K562 (cell line): Measurements from ENCODE around the gene NLK. TPM values are rescaled to one million over a fixed set of nuclear protein-coding genes. Genes with fewer than 3 reads are reported as not detected.
A peak's percentile ranks its signal among the peaks of the same experiment; 100 is the strongest.

ENCODE experiments used
- ARID3B ChIP-seq: fragments of 250-450 bp; sonication (Bioruptor Pico); IDR thresholded peaks from 2 replicates; pipeline ENCODE4 v1.4.0; 2020; ENCODE audit warnings: borderline replicate concordance
- CTBP1 ChIP-seq: fragments of 450-650 bp; IDR thresholded peaks from 2 replicates; pipeline ENCODE4 v1.6.1; 2016; ENCODE audit warnings: borderline replicate concordance
- HDAC6 ChIP-seq: IDR thresholded peaks from 2 replicates; pipeline ENCODE4 v1.6.1; 2012; ENCODE audit warnings: low read depth, mild to moderate bottlenecking, control low read depth, inconsistent platforms, low read length, moderate library complexity
- IRF2 ChIP-seq: sonication (generic); formaldehyde crosslinking; IDR thresholded peaks from 2 replicates; pipeline ENCODE4 v1.8.1; 2022; ENCODE audit warnings: mild to moderate bottlenecking, missing genetic modification reagents
- JUNB ChIP-seq: fragments of 450-650 bp; formaldehyde crosslinking; conservative IDR thresholded peaks from 2 replicates; pipeline ENCODE4 v1.4.0; 2020; ENCODE audit warnings: mild to moderate bottlenecking
- KLF1 ChIP-seq: fragments of 450-650 bp; IDR thresholded peaks from 2 replicates; pipeline ENCODE4 v1.6.1; 2016; ENCODE audit warnings: missing genetic modification characterization, missing compliant biosample characterization
- KLF16 ChIP-seq: IDR thresholded peaks from 2 replicates; pipeline ENCODE4 v1.6.1; 2016; ENCODE audit warnings: antibody characterized with exemption
- MAFF ChIP-seq: IDR thresholded peaks from 2 replicates; pipeline ENCODE4 v1.6.1; 2012; ENCODE audit warnings: low read length, improper control_type of control experiment
- MLLT1 ChIP-seq, 2 experiments: fragments of 450-650 bp; IDR thresholded peaks; 2 replicates each; pipeline ENCODE4 v1.6.1; 2016
- MTA2 ChIP-seq: fragments of 450-650 bp; IDR thresholded peaks from 2 replicates; pipeline ENCODE4 v1.6.1; 2016; ENCODE audit warnings: low read depth
- NCOA4 ChIP-seq: fragments of 450-650 bp; IDR thresholded peaks from 2 replicates; pipeline ENCODE4 v1.6.1; 2018; ENCODE audit warnings: mild to moderate bottlenecking; ENCODE audit not compliant: partially characterized antibody
- POLR2AphosphoS2 ChIP-seq: IDR thresholded peaks from 2 replicates; pipeline ENCODE4 v1.6.1; 2012; ENCODE audit warnings: low read length, improper control_type of control experiment
- SMAD4 ChIP-seq: fragments of 250-450 bp; sonication (Bioruptor Pico); conservative IDR thresholded peaks from 2 replicates; pipeline ENCODE4 v1.8.0; 2021; ENCODE audit warnings: inconsistent platforms, mild to moderate bottlenecking, moderate library complexity
- SNRNP70 ChIP-seq: fragments of 200-400 bp; formaldehyde crosslinking; optimal IDR thresholded peaks from 2 replicates; pipeline ENCODE3; 2017; ENCODE audit warnings: low read depth, low read length
- SOX6 ChIP-seq: fragments of 450-650 bp; IDR thresholded peaks from 2 replicates; pipeline ENCODE4 v1.6.1; 2014; ENCODE audit warnings: mild to moderate bottlenecking
- TAL1 ChIP-seq: fragments of 450-650 bp; IDR thresholded peaks from 2 replicates; pipeline ENCODE4 v1.6.1; 2016; ENCODE audit warnings: mild to moderate bottlenecking
- ZNF133 ChIP-seq: fragments of 250-450 bp; sonication (Bioruptor Pico); IDR thresholded peaks from 2 replicates; pipeline ENCODE4 v1.4.0; 2020; ENCODE audit warnings: mild to moderate bottlenecking
- polyA plus RNA-seq, 8 experiments: library from polyadenylated mRNA; depleted of rRNA in 4 of 8; stranded (reverse) in 5 of 8; unstranded in 3 of 8; fragments of >200 nt; fragmentation: Nextera tagmentation in 2 of 8; fragmentation: Illumina TruSeq in 1 of 8; extraction: Ambion mirVana in 2 of 8; extraction: Trizol in 1 of 8; gene quantifications; 2 replicates each; pipeline versions ENCODE4 v1.2.1 to v1.2.3, GENCODE V29; 2011 to 2014; ENCODE audit warnings: inconsistent platforms in 1 of 8, missing spikeins in 1 of 8
- total RNA-seq, 7 experiments: library from RNA; depleted of rRNA in 6 of 7; stranded (reverse); fragments of >200 nt in 6 of 7; fragmentation: Illumina TruSeq in 2 of 7; extraction: Trizol in 2 of 7; gene quantifications; 2 replicates each; pipeline versions ENCODE4 v1.2.1 to v1.2.3, GENCODE V29; 2011 to 2021; ENCODE audit warnings: low replicate concordance in 1 of 7
- TF ChIP-seq, protein P1 (sequence below): fragments of 250-450 bp; sonication (Bioruptor Pico); IDR thresholded peaks from 2 replicates; pipeline ENCODE4 v1.4.0; 2020; ENCODE audit warnings: mild to moderate bottlenecking, moderate library complexity
- TF ChIP-seq, protein P2 (sequence below): fragments of 250-450 bp; sonication (Bioruptor Pico); IDR thresholded peaks from 2 replicates; pipeline ENCODE4 v1.5.0; 2021; ENCODE audit warnings: mild to moderate bottlenecking, borderline replicate concordance
- TF ChIP-seq, protein P3 (sequence below): fragments of 250-450 bp; sonication (Bioruptor Pico); IDR thresholded peaks from 2 replicates; pipeline ENCODE4 v1.4.0; 2020

The NLK gene
- total and polyA plus RNA-seq, 9 of the 15 experiments (the other 6 are each of a cell fraction or from before 2014, with no cell fraction given) = 10.9 to 59.6 (median 26.7) TPM

DNA sequence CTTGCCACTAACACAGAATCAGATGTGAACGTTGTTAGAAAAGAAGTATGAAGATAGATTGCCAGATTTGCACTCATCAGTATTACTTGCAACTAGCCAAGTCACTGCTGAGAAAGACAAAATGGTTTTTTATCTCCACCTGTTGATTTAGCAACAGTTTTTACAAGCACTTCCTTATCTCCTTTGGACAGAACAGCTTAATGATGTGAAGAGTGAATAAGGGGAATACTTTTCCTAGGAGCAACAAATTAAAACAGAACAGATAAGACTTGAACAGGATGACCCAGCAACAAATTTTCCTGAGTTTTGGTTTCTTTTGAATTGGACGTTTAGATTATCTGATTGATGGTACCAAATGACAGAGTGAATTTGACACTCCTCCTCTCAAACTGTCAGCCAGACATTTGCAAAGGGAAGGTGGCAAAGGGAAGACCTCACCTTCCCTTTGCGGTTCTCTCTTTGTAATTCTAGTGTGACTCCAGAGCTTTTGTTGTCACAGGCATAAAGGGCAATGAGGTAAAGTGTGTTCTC lies 130.6 kb downstream of the NLK start (continued):
- TF ChIP-seq, protein P1, sequence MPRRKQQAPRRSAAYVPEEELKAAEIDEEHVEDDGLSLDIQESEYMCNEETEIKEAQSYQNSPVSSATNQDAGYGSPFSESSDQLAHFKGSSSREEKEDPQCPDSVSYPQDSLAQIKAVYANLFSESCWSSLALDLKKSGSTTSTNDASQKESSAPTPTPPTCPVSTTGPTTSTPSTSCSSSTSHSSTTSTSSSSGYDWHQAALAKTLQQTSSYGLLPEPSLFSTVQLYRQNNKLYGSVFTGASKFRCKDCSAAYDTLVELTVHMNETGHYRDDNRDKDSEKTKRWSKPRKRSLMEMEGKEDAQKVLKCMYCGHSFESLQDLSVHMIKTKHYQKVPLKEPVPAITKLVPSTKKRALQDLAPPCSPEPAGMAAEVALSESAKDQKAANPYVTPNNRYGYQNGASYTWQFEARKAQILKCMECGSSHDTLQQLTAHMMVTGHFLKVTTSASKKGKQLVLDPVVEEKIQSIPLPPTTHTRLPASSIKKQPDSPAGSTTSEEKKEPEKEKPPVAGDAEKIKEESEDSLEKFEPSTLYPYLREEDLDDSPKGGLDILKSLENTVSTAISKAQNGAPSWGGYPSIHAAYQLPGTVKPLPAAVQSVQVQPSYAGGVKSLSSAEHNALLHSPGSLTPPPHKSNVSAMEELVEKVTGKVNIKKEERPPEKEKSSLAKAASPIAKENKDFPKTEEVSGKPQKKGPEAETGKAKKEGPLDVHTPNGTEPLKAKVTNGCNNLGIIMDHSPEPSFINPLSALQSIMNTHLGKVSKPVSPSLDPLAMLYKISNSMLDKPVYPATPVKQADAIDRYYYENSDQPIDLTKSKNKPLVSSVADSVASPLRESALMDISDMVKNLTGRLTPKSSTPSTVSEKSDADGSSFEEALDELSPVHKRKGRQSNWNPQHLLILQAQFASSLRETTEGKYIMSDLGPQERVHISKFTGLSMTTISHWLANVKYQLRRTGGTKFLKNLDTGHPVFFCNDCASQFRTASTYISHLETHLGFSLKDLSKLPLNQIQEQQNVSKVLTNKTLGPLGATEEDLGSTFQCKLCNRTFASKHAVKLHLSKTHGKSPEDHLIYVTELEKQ (CRISPR knock-in tag) = no peak
- no peak for TF ChIP-seq ARID3B (CRISPR knock-in tag)
- TF ChIP-seq MTA2 = peak; percentile 97
- TF ChIP-seq SOX6 = peak; percentile 99
- TF ChIP-seq HDAC6 = no peak
- TF ChIP-seq KLF1 (tag) = no peak
- no peak for TF ChIP-seq SNRNP70
- TF ChIP-seq TAL1 = peak; percentile 98
- no peak for TF ChIP-seq JUNB
- TF ChIP-seq IRF2 (CRISPR knock-in tag) = no peak
- peak; percentile 96 for TF ChIP-seq SMAD4
- no peak for TF ChIP-seq MLLT1 (IDR thresholded peaks at IDR 0.05)
- TF ChIP-seq, protein P2, sequence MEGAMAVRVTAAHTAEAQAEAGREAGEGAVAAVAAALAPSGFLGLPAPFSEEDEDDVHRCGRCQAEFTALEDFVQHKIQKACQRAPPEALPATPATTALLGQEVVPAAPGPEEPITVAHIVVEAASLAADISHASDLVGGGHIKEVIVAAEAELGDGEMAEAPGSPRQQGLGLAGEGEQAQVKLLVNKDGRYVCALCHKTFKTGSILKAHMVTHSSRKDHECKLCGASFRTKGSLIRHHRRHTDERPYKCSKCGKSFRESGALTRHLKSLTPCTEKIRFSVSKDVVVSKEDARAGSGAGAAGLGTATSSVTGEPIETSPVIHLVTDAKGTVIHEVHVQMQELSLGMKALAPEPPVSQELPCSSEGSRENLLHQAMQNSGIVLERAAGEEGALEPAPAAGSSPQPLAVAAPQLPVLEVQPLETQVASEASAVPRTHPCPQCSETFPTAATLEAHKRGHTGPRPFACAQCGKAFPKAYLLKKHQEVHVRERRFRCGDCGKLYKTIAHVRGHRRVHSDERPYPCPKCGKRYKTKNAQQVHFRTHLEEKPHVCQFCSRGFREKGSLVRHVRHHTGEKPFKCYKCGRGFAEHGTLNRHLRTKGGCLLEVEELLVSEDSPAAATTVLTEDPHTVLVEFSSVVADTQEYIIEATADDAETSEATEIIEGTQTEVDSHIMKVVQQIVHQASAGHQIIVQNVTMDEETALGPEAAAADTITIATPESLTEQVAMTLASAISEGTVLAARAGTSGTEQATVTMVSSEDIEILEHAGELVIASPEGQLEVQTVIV (CRISPR knock-in tag) = no peak
- TF ChIP-seq KLF16 = peak; percentile 99
- TF ChIP-seq, protein P3, sequence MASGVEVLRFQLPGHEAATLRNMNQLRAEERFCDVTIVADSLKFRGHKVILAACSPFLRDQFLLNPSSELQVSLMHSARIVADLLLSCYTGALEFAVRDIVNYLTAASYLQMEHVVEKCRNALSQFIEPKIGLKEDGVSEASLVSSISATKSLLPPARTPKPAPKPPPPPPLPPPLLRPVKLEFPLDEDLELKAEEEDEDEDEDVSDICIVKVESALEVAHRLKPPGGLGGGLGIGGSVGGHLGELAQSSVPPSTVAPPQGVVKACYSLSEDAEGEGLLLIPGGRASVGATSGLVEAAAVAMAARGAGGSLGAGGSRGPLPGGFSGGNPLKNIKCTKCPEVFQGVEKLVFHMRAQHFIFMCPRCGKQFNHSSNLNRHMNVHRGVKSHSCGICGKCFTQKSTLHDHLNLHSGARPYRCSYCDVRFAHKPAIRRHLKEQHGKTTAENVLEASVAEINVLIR (CRISPR knock-in tag) = no peak; the same call in 1 of the 2 replicates
- TF ChIP-seq NCOA4 = no peak
- TF ChIP-seq CTBP1 = peak; percentile 96
- TF ChIP-seq POLR2AphosphoS2 = no peak
- peak; percentile 90 for TF ChIP-seq MAFF
- no peak for TF ChIP-seq ZNF133 (CRISPR knock-in tag)
